ENCODE data around the gene SLC25A33.

The SLC25A33 gene

GRCh38 chr1:9597361-9598315, 58.4 kb downstream of the SLC25A33 start:
- no peak for DNase-seq (ENCODE audit: low read depth, low spot score)
- peaks cover 35% of the 10 kb centered on the region; the same call in 1 of the 2 replicates for H3K36me3 ChIP-seq (ENCODE audit: insufficient read depth, low read length)

GRCh38 chr1:9598316-9598700, 59.0 kb downstream of the SLC25A33 start:
- Histone ChIP-seq H3K27ac (no peak overlapping the region), H3K36me3 (ENCODE audit: insufficient read depth, low read length) (peaks cover 41% of the 10 kb centered on the region; the same call in 1 of the 2 replicates), H3K9me3 (ENCODE audit: low read depth, low read length) (no peaks in the 10 kb centered on the region), H3K4me3 (no peak overlapping the region), H3K9ac (ENCODE audit: insufficient read length) (no peak overlapping the region)
- no peak for DNase-seq (ENCODE audit: low read depth, low spot score)
- TF ChIP-seq FOXP2 (optimal IDR thresholded peaks at IDR 0.05; ENCODE audit: control extremely low read depth, extremely low read length, insufficient read depth) (no peak), POLR2AphosphoS5 (IDR thresholded peaks at IDR 0.05; ENCODE audit: borderline replicate concordance, low read depth, low read length) (no peak), EZH2 (IDR thresholded peaks at IDR 0.05) (no peak)

More at GRCh38 chr1:9597361-9598315, 58.4 kb downstream of the SLC25A33 start:
- Histone ChIP-seq H3K9me3 (ENCODE audit: low read depth, low read length) (no peaks in the 10 kb centered on the region), H3K4me3 (no peak overlapping the region), H3K9ac (ENCODE audit: insufficient read length) (no peak overlapping the region), H3K27ac (no peak overlapping the region)
- TF ChIP-seq EZH2 (IDR thresholded peaks at IDR 0.05) (no peak), FOXP2 (optimal IDR thresholded peaks at IDR 0.05; ENCODE audit: control extremely low read depth, extremely low read length, insufficient read depth) (no peak), POLR2AphosphoS5 (IDR thresholded peaks at IDR 0.05; ENCODE audit: borderline replicate concordance, low read depth, low read length) (no peak)

GRCh38 chr1:9599741-9600140, 60.5 kb downstream of the SLC25A33 start:
- no peak for DNase-seq (ENCODE audit: low read depth, low spot score)
- H3K9me3 ChIP-seq (ENCODE audit: low read depth, low read length) = no peaks in the 10 kb centered on the region
- no peak overlapping the region for H3K9ac ChIP-seq (ENCODE audit: insufficient read length)
- peaks cover 41% of the 10 kb centered on the region; the same call in 1 of the 2 replicates for H3K36me3 ChIP-seq (ENCODE audit: insufficient read depth, low read length)
- H3K4me3 ChIP-seq = no peak overlapping the region
- no peak for TF ChIP-seq EZH2 (IDR thresholded peaks at IDR 0.05)
- no peak for TF ChIP-seq FOXP2 (optimal IDR thresholded peaks at IDR 0.05; ENCODE audit: control extremely low read depth, extremely low read length, insufficient read depth)
- TF ChIP-seq POLR2AphosphoS5 (IDR thresholded peaks at IDR 0.05; ENCODE audit: borderline replicate concordance, low read depth, low read length) = no peak
- no peak overlapping the region for H3K27ac ChIP-seq

- Histone ChIP-seq H3K9me3 (ENCODE audit: low read depth, low read length) (no peaks in the 10 kb centered on the region), H3K4me3 (no peak overlapping the region), H3K36me3 (ENCODE audit: insufficient read depth, low read length) (peaks cover 41% of the 10 kb centered on the region; the same call in 1 of the 2 replicates), H3K27ac (no peak overlapping the region), H3K9ac (ENCODE audit: insufficient read length) (no peak overlapping the region)
- TF ChIP-seq FOXP2 (optimal IDR thresholded peaks at IDR 0.05; ENCODE audit: control extremely low read depth, extremely low read length, insufficient read depth) (no peak), POLR2AphosphoS5 (IDR thresholded peaks at IDR 0.05; ENCODE audit: borderline replicate concordance, low read depth, low read length) (no peak)
- DNase-seq (ENCODE audit: low read depth, low spot score) = no peak
Observed at GRCh38 chr1:9600861-9601834, 61.9 kb downstream of the SLC25A33 start.

GRCh38 chr1:9601942-9602793, 62.9 kb downstream of the SLC25A33 start:
- no peak for TF ChIP-seq EZH2 (IDR thresholded peaks at IDR 0.05)
- no peak for TF ChIP-seq POLR2AphosphoS5 (IDR thresholded peaks at IDR 0.05; ENCODE audit: borderline replicate concordance, low read depth, low read length)
- no peak for TF ChIP-seq FOXP2 (optimal IDR thresholded peaks at IDR 0.05; ENCODE audit: control extremely low read depth, extremely low read length, insufficient read depth)
- no peak for DNase-seq (ENCODE audit: low read depth, low spot score)
- H3K4me3 ChIP-seq = no peak overlapping the region
- no peak overlapping the region for H3K27ac ChIP-seq
- H3K36me3 ChIP-seq (ENCODE audit: insufficient read depth, low read length) = peaks cover 36% of the 10 kb centered on the region; the same call in 1 of the 2 replicates
- no peak overlapping the region for H3K9ac ChIP-seq (ENCODE audit: insufficient read length)
- H3K9me3 ChIP-seq (ENCODE audit: low read depth, low read length) = no peaks in the 10 kb centered on the region

- DNase-seq (ENCODE audit: low read depth, low spot score) = no peak
- Histone ChIP-seq H3K9me3 (ENCODE audit: low read depth, low read length) (no peaks in the 10 kb centered on the region), H3K9ac (ENCODE audit: insufficient read length) (no peak overlapping the region), H3K4me3 (no peak overlapping the region), H3K36me3 (ENCODE audit: insufficient read depth, low read length) (peaks cover 35% of the 10 kb centered on the region; the same call in 1 of the 2 replicates), H3K27ac (no peak overlapping the region)
- TF ChIP-seq POLR2AphosphoS5 (IDR thresholded peaks at IDR 0.05; ENCODE audit: borderline replicate concordance, low read depth, low read length) = no peak
- no peak for TF ChIP-seq EZH2 (IDR thresholded peaks at IDR 0.05)
- no peak for TF ChIP-seq FOXP2 (optimal IDR thresholded peaks at IDR 0.05; ENCODE audit: control extremely low read depth, extremely low read length, insufficient read depth)
Observed at GRCh38 chr1:9602794-9603167, 63.5 kb downstream of the SLC25A33 start.

GRCh38 chr1:9603307-9603706, 64.0 kb downstream of the SLC25A33 start:
- no peak overlapping the region for H3K4me3 ChIP-seq
- H3K27ac ChIP-seq = no peak overlapping the region
- H3K9me3 ChIP-seq (ENCODE audit: low read depth, low read length) = no peaks in the 10 kb centered on the region
- H3K36me3 ChIP-seq (ENCODE audit: insufficient read depth, low read length) = peaks cover 33% of the 10 kb centered on the region; the same call in 1 of the 2 replicates
- no peak for TF ChIP-seq EZH2 (IDR thresholded peaks at IDR 0.05)
- DNase-seq (ENCODE audit: low read depth, low spot score) = no peak
- H3K9ac ChIP-seq (ENCODE audit: insufficient read length) = no peak overlapping the region
